HepG2 (cell line): ENCODE measurements around the gene RCAN2. TPM values are rescaled to one million over a fixed set of nuclear protein-coding genes. Genes with fewer than 3 reads are reported as not detected.

Source experiments
- ATAC-seq: fragments of 200-7000 bp; cut with Tn5 transposase; 3 replicates; pipeline ENCODE4 v1.9.1; 2020; ENCODE audit warnings: mild to moderate bottlenecking, moderate library complexity
- BruUV-seq: library from RNA; stranded (reverse); fragments of 400-500 nt; replicated peaks from 2 replicates; lab custom pipeline; 2021; lab: Mats Ljungman, UMichigan
- CTCF ChIA-PET: fragments of 300-600 bp; formaldehyde crosslinking; extraction: SDS; loops from one replicate; lab custom pipeline; 2021; ENCODE audit warnings: low total read pairs, inconsistent platforms, low intra/inter-chr PET ratio; lab: Yijun Ruan, JAX
- POLR2A ChIA-PET: fragments of 350-600 bp; sonication (Branson Sonifier 250); formaldehyde crosslinking; loops from one replicate; lab custom pipeline; 2020; ENCODE audit warnings: antibody characterized with exemption, inconsistent platforms; lab: Yijun Ruan, JAX
- DNase-seq: peaks from one replicate; pipeline ENCODE4 v3.0.0-alpha.2; 2015; ENCODE audit warnings: low spot score
- FAIRE-seq: peaks from 3 replicates; lab custom pipeline; 2011; peaks lifted over from hg19 to GRCh38; lab: Jason Lieb, UNC
- H2AFZ ChIP-seq: one replicate; pipeline ENCODE4 v1.6.1; 2011; ENCODE audit warnings: low read length, inconsistent platforms
- H3K27ac ChIP-seq: fragments of 300-600 bp; 3 replicates; pipeline ENCODE4 v1.8.0; 2011; ENCODE audit warnings: mixed run types, mild to moderate bottlenecking, mixed read lengths, low read length, inconsistent platforms; ENCODE audit not compliant: insufficient read depth; ENCODE audit errors: extremely low read length
- H3K27me3 ChIP-seq, 2 experiments: fragments of 200-600 bp in 1 of 2; 2 replicates in 1 of 2; 3 replicates in 1 of 2; pipeline versions ENCODE4 v1.6.0 to v1.8.0; 2011; ENCODE audit warnings: low read length in 2 of 2, mild to moderate bottlenecking in 2 of 2, moderate library complexity in 2 of 2, inconsistent platforms in 1 of 2; ENCODE audit not compliant: insufficient read depth in 2 of 2, control insufficient read depth in 1 of 2
- H3K36me3 ChIP-seq, 2 experiments: fragments of 200-600 bp in 1 of 2; replicated peaks in 1 of 2; 2 replicates in 1 of 2; 3 replicates in 1 of 2; pipeline versions ENCODE4 v1.5.1 to v1.8.0; 2011; ENCODE audit warnings: low read length in 2 of 2, inconsistent platforms in 1 of 2; ENCODE audit not compliant: insufficient read depth in 2 of 2, control insufficient read depth in 1 of 2
- H3K4me1 ChIP-seq: 2 replicates; pipeline ENCODE4 v1.5.1; 2012; ENCODE audit warnings: low read length, inconsistent platforms; ENCODE audit not compliant: insufficient read depth
- H3K4me2 ChIP-seq: 2 replicates; pipeline ENCODE4 v1.6.0; 2011; ENCODE audit warnings: low read depth, low read length, inconsistent platforms
- H3K4me3 ChIP-seq, 3 experiments: fragments of 200-600 bp in 1 of 3; sonication (generic), shearing (Covaris generic) in 1 of 3; replicated peaks in 1 of 3; 2 replicates each; pipeline ENCODE4 v1.5.1; 2011 to 2016; ENCODE audit warnings: low read length in 3 of 3, inconsistent platforms in 2 of 3, low read depth in 2 of 3, mild to moderate bottlenecking in 2 of 3, control low read depth in 1 of 3, mixed read lengths in 1 of 3; ENCODE audit not compliant: insufficient read depth in 1 of 3
- H3K79me2 ChIP-seq: one replicate; pipeline ENCODE4 v1.6.1; 2011; ENCODE audit warnings: low read length, inconsistent platforms; ENCODE audit not compliant: insufficient read depth
- H3K9ac ChIP-seq: 2 replicates; pipeline ENCODE4 v1.6.0; 2011; ENCODE audit warnings: mild to moderate bottlenecking, low read depth, low read length, inconsistent platforms; ENCODE audit not compliant: insufficient read depth
- H3K9me3 ChIP-seq: 2 replicates; pipeline ENCODE4 v1.5.1; 2012; ENCODE audit warnings: mild to moderate bottlenecking, low read length
- H4K20me1 ChIP-seq: 2 replicates; pipeline ENCODE4 v1.6.0; 2011; ENCODE audit warnings: inconsistent platforms, mild to moderate bottlenecking, low read length, moderate library complexity; ENCODE audit not compliant: insufficient read depth
- EED ChIP-seq: sonication (generic); formaldehyde crosslinking; IDR thresholded peaks from 2 replicates; pipeline ENCODE4 v1.5.0; 2020; ENCODE audit warnings: mild to moderate bottlenecking, missing genetic modification reagents
- EHMT2 ChIP-seq: fragments of 200-600 bp; sonication (generic); IDR thresholded peaks from 2 replicates; pipeline ENCODE4 v1.7.0; 2017; ENCODE audit warnings: antibody characterized with exemption, low read depth, low read length, borderline replicate concordance
- ELF1 ChIP-seq: sonication (generic); formaldehyde crosslinking; IDR thresholded peaks from 2 replicates; pipeline ENCODE4 v1.4.0; 2020; ENCODE audit warnings: missing genetic modification reagents
- HNF4G ChIP-seq, 2 experiments: sonication (generic) in 1 of 2; formaldehyde crosslinking in 1 of 2; IDR thresholded peaks; 2 replicates each; pipeline versions ENCODE4 v1.4.0 to v1.6.1; 2011 to 2020; ENCODE audit warnings: borderline replicate concordance in 2 of 2, low read depth in 2 of 2, mild to moderate bottlenecking in 2 of 2, low read length in 1 of 2, missing genetic modification reagents in 1 of 2, moderate library complexity in 1 of 2
- POLR2A ChIP-seq, 2 experiments: IDR thresholded peaks; 2 replicates each; pipeline ENCODE4 v1.6.1; 2011; ENCODE audit warnings: low read depth in 2 of 2, low read length in 2 of 2, mild to moderate bottlenecking in 1 of 2, moderate library complexity in 1 of 2; ENCODE audit not compliant: insufficient read depth in 1 of 2
- RBM39 ChIP-seq: fragments of 200-400 bp; formaldehyde crosslinking; IDR thresholded peaks from one replicate; pipeline ENCODE4 v1.6.1; 2018; ENCODE audit warnings: antibody characterized with exemption, mild to moderate bottlenecking, low read depth, low read length; ENCODE audit not compliant: poor library complexity, severe bottlenecking
- TRIM24 ChIP-seq: sonication (generic); formaldehyde crosslinking; IDR thresholded peaks from 2 replicates; pipeline ENCODE4 v1.8.0; 2022; ENCODE audit warnings: mild to moderate bottlenecking, missing genetic modification reagents
- XBP1 ChIP-seq: sonication (generic); formaldehyde crosslinking; IDR thresholded peaks from 2 replicates; pipeline ENCODE4 v1.5.0; 2020; ENCODE audit warnings: missing genetic modification reagents
- ZNF572 ChIP-seq: sonication (generic); formaldehyde crosslinking; IDR thresholded peaks from 2 replicates; pipeline ENCODE4 v1.5.1; 2020; ENCODE audit warnings: mild to moderate bottlenecking, missing genetic modification reagents
- ZNF891 ChIP-seq: sonication (generic); formaldehyde crosslinking; IDR thresholded peaks from 2 replicates; pipeline ENCODE4 v1.5.0; 2020; ENCODE audit warnings: mild to moderate bottlenecking, missing genetic modification reagents
- in situ Hi-C: cut with HindIII; loops from 2 replicates; pipeline ENCODE4 v1.10.0; 2017; ENCODE audit warnings: low pct_unique_long_range_greater_than_20kb; ENCODE audit not compliant: extremely low pct_ligation_motif_present
- intact Hi-C: fragments of 100-400 bp; cut with micrococcal nuclease; formaldehyde crosslinking; loops from one replicate; pipeline ENCODE4 v1.10.0; 2022; ENCODE audit not compliant: unreplicated experiment
- polyA plus RNA-seq, 8 experiments: library from polyadenylated mRNA; depleted of rRNA in 3 of 8; stranded (reverse) in 7 of 8; unstranded in 1 of 8; fragments of >200 nt; fragmentation: Illumina TruSeq in 4 of 8; extraction: Trizol in 4 of 8; gene quantifications; 2 replicates each; pipeline versions ENCODE4 v1.2.1 to v1.2.3, GENCODE V29; 2011 to 2016; ENCODE audit warnings: low read depth in 4 of 8, missing spikeins in 1 of 8, mixed read lengths in 1 of 8; ENCODE audit not compliant: insufficient read depth in 1 of 8
- total RNA-seq, 5 experiments: library from RNA; depleted of rRNA; stranded (reverse); fragments of >200 nt; fragmentation: Illumina TruSeq; extraction: Trizol; gene quantifications; 2 replicates each; pipeline ENCODE4 v1.2.3, GENCODE V29; 2016; ENCODE audit warnings: low read depth in 1 of 5
- TF ChIP-seq, protein P1 (sequence below): sonication (generic); formaldehyde crosslinking; IDR thresholded peaks from 2 replicates; pipeline ENCODE4 v1.5.0; 2020; ENCODE audit warnings: mild to moderate bottlenecking, missing genetic modification reagents, borderline replicate concordance
- TF ChIP-seq, protein P2 (sequence below): sonication (generic); formaldehyde crosslinking; conservative IDR thresholded peaks from 2 replicates; pipeline ENCODE4 v1.8.1; 2023; ENCODE audit warnings: missing genetic modification reagents
- TF ChIP-seq, protein P3 (sequence below): sonication (generic); formaldehyde crosslinking; IDR thresholded peaks from 2 replicates; pipeline ENCODE4 v1.9.0; 2021; ENCODE audit warnings: missing genetic modification reagents, borderline replicate concordance
- TF ChIP-seq, protein P4 (sequence below): sonication (generic); formaldehyde crosslinking; IDR thresholded peaks from 2 replicates; pipeline ENCODE4 v1.4.0; 2020; ENCODE audit warnings: missing genetic modification reagents, borderline replicate concordance

RCAN2 gene
- total and polyA plus RNA-seq, 2 of the 13 experiments (the other 11 are each of a cell fraction or from before 2014, with no cell fraction given), result not detected

DNA sequence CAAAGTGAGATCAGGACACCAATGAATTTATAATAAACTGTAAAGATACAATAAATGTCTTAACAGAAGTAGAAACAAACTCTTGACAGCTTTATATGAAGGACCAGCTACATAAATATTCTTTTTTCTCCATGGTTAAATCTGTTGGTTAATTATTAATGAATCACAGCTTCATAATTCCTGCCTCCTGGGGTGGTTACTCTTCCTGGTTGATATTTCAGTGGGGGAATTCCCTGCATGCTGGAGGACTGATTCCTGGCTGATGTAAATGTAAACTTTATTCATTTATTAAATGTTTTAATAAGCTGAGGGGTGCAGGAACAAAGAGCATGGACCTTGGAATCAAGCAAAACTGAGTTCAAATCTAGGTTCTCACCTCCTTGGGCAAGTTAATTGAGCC lies 16.2 kb upstream of the RCAN2 start:
- no peak overlapping the region for H3K27ac ChIP-seq

More for the DNA sequence above, 16.2 kb upstream of the RCAN2 start:
- FAIRE-seq (no peak), ATAC-seq (no peak), DNase-seq (no peak)
- Histone ChIP-seq H3K9me3 (no peaks in the 10 kb centered on the region), H3K36me3 (no peaks in the 10 kb centered on the region), H3K79me2 (no peaks in the 10 kb centered on the region), H3K4me2 (no peak overlapping the region), H4K20me1 (no peaks in the 10 kb centered on the region), H2AFZ (no peak overlapping the region), H3K4me1 (no peaks in the 10 kb centered on the region), H3K9ac (no peak overlapping the region), H3K4me3 (no peak overlapping the region), H3K27me3 (no peaks in the 10 kb centered on the region)
- no peak for TF ChIP-seq XBP1 (CRISPR knock-in tag)
- no peak for TF ChIP-seq EHMT2
- TF ChIP-seq, protein P1, sequence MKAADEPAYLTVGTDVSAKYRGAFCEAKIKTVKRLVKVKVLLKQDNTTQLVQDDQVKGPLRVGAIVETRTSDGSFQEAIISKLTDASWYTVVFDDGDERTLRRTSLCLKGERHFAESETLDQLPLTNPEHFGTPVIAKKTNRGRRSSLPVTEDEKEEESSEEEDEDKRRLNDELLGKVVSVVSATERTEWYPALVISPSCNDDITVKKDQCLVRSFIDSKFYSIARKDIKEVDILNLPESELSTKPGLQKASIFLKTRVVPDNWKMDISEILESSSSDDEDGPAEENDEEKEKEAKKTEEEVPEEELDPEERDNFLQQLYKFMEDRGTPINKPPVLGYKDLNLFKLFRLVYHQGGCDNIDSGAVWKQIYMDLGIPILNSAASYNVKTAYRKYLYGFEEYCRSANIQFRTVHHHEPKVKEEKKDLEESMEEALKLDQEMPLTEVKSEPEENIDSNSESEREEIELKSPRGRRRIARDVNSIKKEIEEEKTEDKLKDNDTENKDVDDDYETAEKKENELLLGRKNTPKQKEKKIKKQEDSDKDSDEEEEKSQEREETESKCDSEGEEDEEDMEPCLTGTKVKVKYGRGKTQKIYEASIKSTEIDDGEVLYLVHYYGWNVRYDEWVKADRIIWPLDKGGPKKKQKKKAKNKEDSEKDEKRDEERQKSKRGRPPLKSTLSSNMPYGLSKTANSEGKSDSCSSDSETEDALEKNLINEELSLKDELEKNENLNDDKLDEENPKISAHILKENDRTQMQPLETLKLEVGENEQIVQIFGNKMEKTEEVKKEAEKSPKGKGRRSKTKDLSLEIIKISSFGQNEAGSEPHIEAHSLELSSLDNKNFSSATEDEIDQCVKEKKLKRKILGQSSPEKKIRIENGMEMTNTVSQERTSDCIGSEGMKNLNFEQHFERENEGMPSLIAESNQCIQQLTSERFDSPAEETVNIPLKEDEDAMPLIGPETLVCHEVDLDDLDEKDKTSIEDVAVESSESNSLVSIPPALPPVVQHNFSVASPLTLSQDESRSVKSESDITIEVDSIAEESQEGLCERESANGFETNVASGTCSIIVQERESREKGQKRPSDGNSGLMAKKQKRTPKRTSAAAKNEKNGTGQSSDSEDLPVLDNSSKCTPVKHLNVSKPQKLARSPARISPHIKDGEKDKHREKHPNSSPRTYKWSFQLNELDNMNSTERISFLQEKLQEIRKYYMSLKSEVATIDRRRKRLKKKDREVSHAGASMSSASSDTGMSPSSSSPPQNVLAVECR, result no peak
- no peak for TF ChIP-seq RBM39
- TF ChIP-seq ELF1 (CRISPR knock-in tag), result no peak
- TF ChIP-seq, protein P2, sequence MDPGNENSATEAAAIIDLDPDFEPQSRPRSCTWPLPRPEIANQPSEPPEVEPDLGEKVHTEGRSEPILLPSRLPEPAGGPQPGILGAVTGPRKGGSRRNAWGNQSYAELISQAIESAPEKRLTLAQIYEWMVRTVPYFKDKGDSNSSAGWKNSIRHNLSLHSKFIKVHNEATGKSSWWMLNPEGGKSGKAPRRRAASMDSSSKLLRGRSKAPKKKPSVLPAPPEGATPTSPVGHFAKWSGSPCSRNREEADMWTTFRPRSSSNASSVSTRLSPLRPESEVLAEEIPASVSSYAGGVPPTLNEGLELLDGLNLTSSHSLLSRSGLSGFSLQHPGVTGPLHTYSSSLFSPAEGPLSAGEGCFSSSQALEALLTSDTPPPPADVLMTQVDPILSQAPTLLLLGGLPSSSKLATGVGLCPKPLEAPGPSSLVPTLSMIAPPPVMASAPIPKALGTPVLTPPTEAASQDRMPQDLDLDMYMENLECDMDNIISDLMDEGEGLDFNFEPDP (CRISPR knock-in tag), result no peak
- TF ChIP-seq, protein P3, sequence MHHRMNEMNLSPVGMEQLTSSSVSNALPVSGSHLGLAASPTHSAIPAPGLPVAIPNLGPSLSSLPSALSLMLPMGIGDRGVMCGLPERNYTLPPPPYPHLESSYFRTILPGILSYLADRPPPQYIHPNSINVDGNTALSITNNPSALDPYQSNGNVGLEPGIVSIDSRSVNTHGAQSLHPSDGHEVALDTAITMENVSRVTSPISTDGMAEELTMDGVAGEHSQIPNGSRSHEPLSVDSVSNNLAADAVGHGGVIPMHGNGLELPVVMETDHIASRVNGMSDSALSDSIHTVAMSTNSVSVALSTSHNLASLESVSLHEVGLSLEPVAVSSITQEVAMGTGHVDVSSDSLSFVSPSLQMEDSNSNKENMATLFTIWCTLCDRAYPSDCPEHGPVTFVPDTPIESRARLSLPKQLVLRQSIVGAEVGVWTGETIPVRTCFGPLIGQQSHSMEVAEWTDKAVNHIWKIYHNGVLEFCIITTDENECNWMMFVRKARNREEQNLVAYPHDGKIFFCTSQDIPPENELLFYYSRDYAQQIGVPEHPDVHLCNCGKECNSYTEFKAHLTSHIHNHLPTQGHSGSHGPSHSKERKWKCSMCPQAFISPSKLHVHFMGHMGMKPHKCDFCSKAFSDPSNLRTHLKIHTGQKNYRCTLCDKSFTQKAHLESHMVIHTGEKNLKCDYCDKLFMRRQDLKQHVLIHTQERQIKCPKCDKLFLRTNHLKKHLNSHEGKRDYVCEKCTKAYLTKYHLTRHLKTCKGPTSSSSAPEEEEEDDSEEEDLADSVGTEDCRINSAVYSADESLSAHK (CRISPR knock-in tag), result no peak
- no peak for TF ChIP-seq TRIM24 (CRISPR knock-in tag)
- TF ChIP-seq POLR2A (IDR thresholded peaks at IDR 0.05; ENCODE audit: insufficient read depth in 1 of 2, low read depth in 2 of 2, low read length in 2 of 2), result no peak
- TF ChIP-seq, protein P4, sequence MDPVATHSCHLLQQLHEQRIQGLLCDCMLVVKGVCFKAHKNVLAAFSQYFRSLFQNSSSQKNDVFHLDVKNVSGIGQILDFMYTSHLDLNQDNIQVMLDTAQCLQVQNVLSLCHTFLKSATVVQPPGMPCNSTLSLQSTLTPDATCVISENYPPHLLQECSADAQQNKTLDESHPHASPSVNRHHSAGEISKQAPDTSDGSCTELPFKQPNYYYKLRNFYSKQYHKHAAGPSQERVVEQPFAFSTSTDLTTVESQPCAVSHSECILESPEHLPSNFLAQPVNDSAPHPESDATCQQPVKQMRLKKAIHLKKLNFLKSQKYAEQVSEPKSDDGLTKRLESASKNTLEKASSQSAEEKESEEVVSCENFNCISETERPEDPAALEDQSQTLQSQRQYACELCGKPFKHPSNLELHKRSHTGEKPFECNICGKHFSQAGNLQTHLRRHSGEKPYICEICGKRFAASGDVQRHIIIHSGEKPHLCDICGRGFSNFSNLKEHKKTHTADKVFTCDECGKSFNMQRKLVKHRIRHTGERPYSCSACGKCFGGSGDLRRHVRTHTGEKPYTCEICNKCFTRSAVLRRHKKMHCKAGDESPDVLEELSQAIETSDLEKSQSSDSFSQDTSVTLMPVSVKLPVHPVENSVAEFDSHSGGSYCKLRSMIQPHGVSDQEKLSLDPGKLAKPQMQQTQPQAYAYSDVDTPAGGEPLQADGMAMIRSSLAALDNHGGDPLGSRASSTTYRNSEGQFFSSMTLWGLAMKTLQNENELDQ, result no peak
- TF ChIP-seq ZNF572 (CRISPR knock-in tag), result no peak
- no peak for TF ChIP-seq HNF4G (IDR thresholded peaks at IDR 0.05; ENCODE audit: borderline replicate concordance, low read depth, low read length)
- TF ChIP-seq HNF4G (CRISPR knock-in tag; IDR thresholded peaks at IDR 0.05; ENCODE audit: borderline replicate concordance, low read depth), result no peak
- TF ChIP-seq EED (CRISPR knock-in tag), result no peak
- no peak for TF ChIP-seq ZNF891 (CRISPR knock-in tag)
- ChIA-PET POLR2A (no interaction called here), CTCF (no interaction called here)
- in situ Hi-C loops, result no loop called here
- BruUV-seq, result no TSS peak
- intact Hi-C loops, result no loop called here
